Keratinocyte (primary cell): ENCODE results near the gene HSBP1. TPM values are rescaled to one million over a fixed set of nuclear protein-coding genes. Genes with fewer than 3 reads are reported as not detected.

Source experiments
- DNase-seq: peaks from one replicate; pipeline ENCODE4 v3.0.0-alpha.2; 2011; ENCODE audit warnings: low read depth, missing footprints, low spot score
- FAIRE-seq: peaks from 2 replicates; lab custom pipeline; 2011; peaks lifted over from hg19 to GRCh38; lab: Jason Lieb, UNC
- H2AFZ ChIP-seq: 2 replicates; pipeline ENCODE4 v1.6.0; 2012; ENCODE audit warnings: low read length, control low read depth, inconsistent platforms; ENCODE audit not compliant: control insufficient read depth
- H3K27ac ChIP-seq: 2 replicates; pipeline ENCODE4 v1.5.1; 2011; ENCODE audit warnings: low read length; ENCODE audit not compliant: control insufficient read depth, insufficient read depth
- H3K27me3 ChIP-seq: 3 replicates; pipeline ENCODE4 v1.6.0; 2011; ENCODE audit warnings: low read length; ENCODE audit not compliant: control insufficient read depth, insufficient read depth; ENCODE audit errors: extremely low read depth
- H3K36me3 ChIP-seq, 2 experiments: 2 replicates in 1 of 2; 3 replicates in 1 of 2; pipeline ENCODE4 v1.5.1; 2011; ENCODE audit warnings: low read length in 2 of 2, mild to moderate bottlenecking in 1 of 2; ENCODE audit not compliant: control insufficient read depth in 2 of 2, insufficient read depth in 2 of 2; ENCODE audit errors: extremely low read depth in 1 of 2
- H3K4me1 ChIP-seq: 3 replicates; pipeline ENCODE4 v1.5.1; 2011; ENCODE audit warnings: low read length; ENCODE audit not compliant: control insufficient read depth, insufficient read depth; ENCODE audit errors: extremely low read depth
- H3K4me2 ChIP-seq: 3 replicates; pipeline ENCODE4 v1.6.0; 2011; ENCODE audit warnings: low read depth, low read length; ENCODE audit not compliant: control insufficient read depth, insufficient read depth; ENCODE audit errors: extremely low read depth
- H3K4me3 ChIP-seq, 3 experiments: fragments of 200-600 bp in 1 of 3; sonication (generic) in 1 of 3; 2 replicates in 2 of 3; 3 replicates in 1 of 3; pipeline ENCODE4 v1.5.1; 2011 to 2016; ENCODE audit warnings: low read length in 3 of 3, mild to moderate bottlenecking in 3 of 3, control low read depth in 2 of 3, inconsistent platforms in 1 of 3, low read depth in 1 of 3, mixed read lengths in 1 of 3, mixed run types in 1 of 3, moderate library complexity in 1 of 3; ENCODE audit not compliant: control insufficient read depth in 2 of 3, insufficient read depth in 2 of 3; ENCODE audit errors: extremely low read depth in 1 of 3
- H3K79me2 ChIP-seq: 2 replicates; pipeline ENCODE4 v1.6.0; 2012; ENCODE audit warnings: low read length; ENCODE audit not compliant: control insufficient read depth, insufficient read depth
- H3K9ac ChIP-seq: 3 replicates; pipeline ENCODE4 v1.6.0; 2011; ENCODE audit warnings: low read length; ENCODE audit not compliant: control insufficient read depth, insufficient read depth; ENCODE audit errors: extremely low read depth
- H3K9me1 ChIP-seq: 3 replicates; pipeline ENCODE4 v1.6.0; 2011; ENCODE audit warnings: low read length; ENCODE audit not compliant: control insufficient read depth, insufficient read depth; ENCODE audit errors: extremely low read depth
- H3K9me3 ChIP-seq: 2 replicates; pipeline ENCODE4 v1.5.1; 2012; ENCODE audit warnings: low read depth, low read length; ENCODE audit not compliant: control insufficient read depth
- H4K20me1 ChIP-seq: 3 replicates; pipeline ENCODE4 v1.6.0; 2011; ENCODE audit warnings: low read length; ENCODE audit not compliant: control insufficient read depth, insufficient read depth; ENCODE audit errors: extremely low read depth
- CTCF ChIP-seq, 3 experiments: IDR thresholded peaks in 1 of 3; conservative IDR thresholded peaks in 1 of 3; optimal IDR thresholded peaks in 1 of 3; 2 replicates in 2 of 3; 3 replicates in 1 of 3; pipeline versions ENCODE3 to v1.5.1; 2011; ENCODE audit warnings: low read length in 3 of 3, mild to moderate bottlenecking in 3 of 3, moderate library complexity in 2 of 3, control low read depth in 1 of 3, inconsistent platforms in 1 of 3; ENCODE audit not compliant: insufficient read depth in 2 of 3; ENCODE audit errors: extremely low read depth in 1 of 3
- EZH2 ChIP-seq: IDR thresholded peaks from one replicate; pipeline ENCODE4 v1.6.1; 2012; ENCODE audit warnings: inconsistent platforms, mild to moderate bottlenecking, low read length, moderate library complexity
- dilution Hi-C: fragments of 300-500 bp; cut with MboI; formaldehyde crosslinking; loops from one replicate; pipeline ENCODE4 v1.7.0; 2020; ENCODE audit warnings: low sequenced_read_pairs; ENCODE audit not compliant: extremely low pct_ligation_motif_present
- polyA plus RNA-seq, 5 experiments: library from polyadenylated mRNA; depleted of rRNA in 3 of 5; stranded (reverse) in 3 of 5; stranded (forward) in 1 of 5; unstranded in 1 of 5; fragments of >200 nt; gene quantifications; 1 replicate in 1 of 5; 2 replicates in 3 of 5; 3 replicates in 1 of 5; pipeline versions ENCODE4 v1.2.1 to v1.2.3, GENCODE V29; 2011 to 2012; ENCODE audit warnings: missing spikeins in 2 of 5, low read depth in 1 of 5, low replicate concordance in 1 of 5

HSBP1 gene
- polyA plus RNA-seq, 1 donor (not counting 4 experiments of a cell fraction or from before 2014, with no cell fraction given): 264 TPM

DNA sequence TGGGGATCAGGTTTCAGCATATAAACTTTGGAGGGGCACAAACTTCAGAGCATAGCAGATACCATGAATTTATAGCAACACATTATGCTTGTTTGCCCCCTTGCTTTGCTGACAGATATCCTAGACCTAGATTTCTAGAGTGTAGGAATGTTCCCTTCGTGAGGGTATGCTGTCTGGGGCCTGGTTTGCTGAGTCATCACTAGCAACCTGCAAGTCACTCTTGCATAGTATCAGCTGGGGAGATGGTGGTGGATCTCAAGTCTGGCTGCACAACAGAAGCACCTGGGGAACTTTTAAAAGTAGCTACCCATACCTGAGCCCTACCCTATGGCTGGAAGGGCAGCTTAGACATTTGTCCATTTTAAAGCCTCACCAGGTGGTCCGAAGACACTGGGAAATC, 22.3 kb upstream of the HSBP1 start:
- FAIRE-seq: no peak
- dilution Hi-C loops: no loop called here
- Histone ChIP-seq H2AFZ (no peak overlapping the region), H3K4me3 (no peak overlapping the region), H3K4me2 (no peak overlapping the region), H3K9ac (no peak overlapping the region), H3K36me3 (no peaks in the 10 kb centered on the region), H3K27me3 (no peaks in the 10 kb centered on the region), H3K79me2 (no peaks in the 10 kb centered on the region), H3K4me1 (no peaks in the 10 kb centered on the region), H4K20me1 (no peaks in the 10 kb centered on the region), H3K27ac (no peak overlapping the region), H3K9me3 (no peaks in the 10 kb centered on the region), H3K9me1 (no peaks in the 10 kb centered on the region)
- no peak for DNase-seq
- no peak for TF ChIP-seq CTCF (optimal IDR thresholded peaks at IDR 0.05 in 1 of 3, IDR thresholded peaks at IDR 0.05 in 1 of 3, conservative IDR thresholded peaks at IDR 0.05 in 1 of 3; ENCODE audit: extremely low read depth in 1 of 3, insufficient read depth in 2 of 3, low read length in 3 of 3)
- no peak for TF ChIP-seq EZH2

- Histone ChIP-seq H3K27ac (no peak overlapping the region), H3K27me3 (no peaks in the 10 kb centered on the region), H3K4me3 (no peak overlapping the region), H2AFZ (no peak overlapping the region), H3K36me3 (no peaks in the 10 kb centered on the region), H3K9ac (no peak overlapping the region), H3K79me2 (no peaks in the 10 kb centered on the region), H4K20me1 (no peaks in the 10 kb centered on the region), H3K4me2 (no peak overlapping the region), H3K4me1 (no peaks in the 10 kb centered on the region), H3K9me3 (no peaks in the 10 kb centered on the region), H3K9me1 (no peaks in the 10 kb centered on the region)
- FAIRE-seq (no peak), DNase-seq (no peak)
- dilution Hi-C loops: no loop called here
- TF ChIP-seq EZH2: no peak
- no peak for TF ChIP-seq CTCF (optimal IDR thresholded peaks at IDR 0.05 in 1 of 3, IDR thresholded peaks at IDR 0.05 in 1 of 3, conservative IDR thresholded peaks at IDR 0.05 in 1 of 3; ENCODE audit: extremely low read depth in 1 of 3, insufficient read depth in 2 of 3, low read length in 3 of 3)
Observed at GRCh38 chr16:83789642-83790401, 18.0 kb upstream of the HSBP1 start.
